Liver (tissue), 9 donors: Measurements from ENCODE around the gene PON3. TPM values are rescaled to one million over a fixed set of nuclear protein-coding genes. Genes with fewer than 3 reads are reported as not detected.

ENCODE experiments used
- DNase-seq: peaks from one replicate; pipeline ENCODE4 v3.0.0-alpha.2; 2017; ENCODE audit warnings: low spot score
- H3K27ac ChIP-seq, 2 donors: one replicate each; pipeline ENCODE4 v1.7.0; 2013; ENCODE audit warnings: inconsistent platforms in 2 of 2, low read length in 2 of 2, control low read depth in 1 of 2, low read depth in 1 of 2, mild to moderate bottlenecking in 1 of 2
- H3K27me3 ChIP-seq, 4 donors: one replicate each; pipeline versions ENCODE4 v1.6.1 to v1.7.0; 2013; ENCODE audit warnings: low read length in 3 of 4, inconsistent platforms in 1 of 4, mild to moderate bottlenecking in 1 of 4, moderate library complexity in 1 of 4; ENCODE audit not compliant: control insufficient read depth in 4 of 4, insufficient read depth in 4 of 4
- H3K36me3 ChIP-seq, 4 donors: one replicate each; pipeline versions ENCODE4 v1.6.1 to v1.7.0; 2013; ENCODE audit warnings: low read length in 3 of 4, mild to moderate bottlenecking in 3 of 4, low read depth in 1 of 4, moderate library complexity in 1 of 4; ENCODE audit not compliant: control insufficient read depth in 4 of 4, insufficient read depth in 3 of 4
- H3K4me1 ChIP-seq, 4 donors: one replicate each; pipeline versions ENCODE4 v1.6.1 to v1.7.0; 2013; ENCODE audit warnings: low read length in 3 of 4, mild to moderate bottlenecking in 3 of 4, moderate library complexity in 1 of 4; ENCODE audit not compliant: control insufficient read depth in 4 of 4, insufficient read depth in 4 of 4
- H3K4me3 ChIP-seq, 3 donors: one replicate each; pipeline versions ENCODE4 v1.6.1 to v1.7.0; 2013; ENCODE audit warnings: low read length in 3 of 3, control low read depth in 1 of 3, low read depth in 1 of 3, mild to moderate bottlenecking in 1 of 3
- H3K9ac ChIP-seq, 2 donors: one replicate each; pipeline ENCODE4 v1.7.0; 2013; ENCODE audit warnings: low read length in 2 of 2, mild to moderate bottlenecking in 2 of 2, moderate library complexity in 2 of 2, control low read depth in 1 of 2, low read depth in 1 of 2
- H3K9me3 ChIP-seq, 4 donors: one replicate each; pipeline versions ENCODE4 v1.6.1 to v1.7.0; 2013; ENCODE audit warnings: low read length in 3 of 4; ENCODE audit not compliant: control insufficient read depth in 4 of 4
- EGR1 ChIP-seq, 2 donors: IDR thresholded peaks; 2 replicates each; pipeline ENCODE4 v1.6.1; 2016 to 2018; ENCODE audit warnings: antibody characterized with exemption in 2 of 2, low read depth in 2 of 2
- FOXA1 ChIP-seq: IDR thresholded peaks from 2 replicates; pipeline ENCODE4 v1.6.1; 2016; ENCODE audit warnings: antibody characterized with exemption
- GABPA ChIP-seq, 2 donors: IDR thresholded peaks in 1 of 2; conservative IDR thresholded peaks in 1 of 2; 2 replicates each; pipeline ENCODE4 v1.6.1; 2016; ENCODE audit warnings: antibody characterized with exemption in 2 of 2, mild to moderate bottlenecking in 1 of 2, moderate library complexity in 1 of 2
- HNF4A ChIP-seq, 2 donors: conservative IDR thresholded peaks; 2 replicates each; pipeline ENCODE4 v1.6.1; 2016; ENCODE audit warnings: antibody characterized with exemption in 2 of 2, mild to moderate bottlenecking in 2 of 2
- HNF4G ChIP-seq: IDR thresholded peaks from 2 replicates; pipeline ENCODE4 v1.6.1; 2016; ENCODE audit warnings: antibody characterized with exemption
- JUND ChIP-seq, 2 donors: IDR thresholded peaks; 2 replicates each; pipeline ENCODE4 v1.6.1; 2016; ENCODE audit warnings: antibody characterized with exemption in 2 of 2
- NR2F2 ChIP-seq: IDR thresholded peaks from 2 replicates; pipeline ENCODE4 v1.6.1; 2016; ENCODE audit warnings: antibody characterized with exemption
- RAD21 ChIP-seq, 2 donors: IDR thresholded peaks; 2 replicates each; pipeline ENCODE4 v1.6.1; 2016; ENCODE audit warnings: antibody characterized with exemption in 2 of 2, mild to moderate bottlenecking in 2 of 2
- RXRA ChIP-seq, 2 donors: IDR thresholded peaks; 2 replicates each; pipeline ENCODE4 v1.6.1; 2017 to 2018; ENCODE audit warnings: antibody characterized with exemption in 2 of 2, mild to moderate bottlenecking in 1 of 2
- SP1 ChIP-seq: IDR thresholded peaks from 2 replicates; pipeline ENCODE4 v1.6.1; 2018; ENCODE audit warnings: antibody characterized with exemption, mild to moderate bottlenecking
- YY1 ChIP-seq: IDR thresholded peaks from 2 replicates; pipeline ENCODE4 v1.6.1; 2016; ENCODE audit warnings: antibody characterized with exemption, mild to moderate bottlenecking
- ZBTB33 ChIP-seq: IDR thresholded peaks from 2 replicates; pipeline ENCODE4 v1.6.1; 2016; ENCODE audit warnings: antibody characterized with exemption
- WGBS: extraction: QIAGEN DNeasy Blood & Tissue Kit; methylation state at CpG from one replicate; pipeline ENCODE4 v1.1.7; 2013; 5-methylcytosine and 5-hydroxymethylcytosine counted together
- polyA plus RNA-seq, 2 donors: library from polyadenylated mRNA; stranded (reverse) in 1 of 2; unstranded in 1 of 2; fragments of 200-250 nt in 1 of 2; fragments of >200 nt in 1 of 2; fragmentation: Nextera tagmentation in 1 of 2; extraction: Ambion mirVana in 1 of 2; gene quantifications; one replicate each; pipeline versions ENCODE4 v1.2.1 to v1.2.3, GENCODE V29; 2013 to 2015
- total RNA-seq, 2 donors: library from RNA; depleted of rRNA; stranded (reverse); fragments of >200 nt; gene quantifications; one replicate each; pipeline ENCODE4 v1.2.3, GENCODE V29; 2014
- TF ChIP-seq, protein P1 (sequence below): IDR thresholded peaks from 2 replicates; pipeline ENCODE4 v1.6.1; 2016; ENCODE audit warnings: antibody characterized with exemption, mild to moderate bottlenecking
- TF ChIP-seq, protein P2 (sequence below): IDR thresholded peaks from 2 replicates; pipeline ENCODE4 v1.6.1; 2016; ENCODE audit warnings: antibody characterized with exemption
- TF ChIP-seq, protein P3 (sequence below): fragments of 150-350 bp; IDR thresholded peaks from 2 replicates; pipeline ENCODE4 v1.5.1; 2017; ENCODE audit warnings: improper control_type of control experiment, low read depth, low read length; ENCODE audit not compliant: missing input control
- donor health status: healthy.
- donor health status: healthy.
- donor health status: healthy.
- donor health status: healthy.
- donor health status: healthy.

Gene PON3
- total and polyA plus RNA-seq, 4 donors = 60.0 to 476 (median 247) TPM

DNA sequence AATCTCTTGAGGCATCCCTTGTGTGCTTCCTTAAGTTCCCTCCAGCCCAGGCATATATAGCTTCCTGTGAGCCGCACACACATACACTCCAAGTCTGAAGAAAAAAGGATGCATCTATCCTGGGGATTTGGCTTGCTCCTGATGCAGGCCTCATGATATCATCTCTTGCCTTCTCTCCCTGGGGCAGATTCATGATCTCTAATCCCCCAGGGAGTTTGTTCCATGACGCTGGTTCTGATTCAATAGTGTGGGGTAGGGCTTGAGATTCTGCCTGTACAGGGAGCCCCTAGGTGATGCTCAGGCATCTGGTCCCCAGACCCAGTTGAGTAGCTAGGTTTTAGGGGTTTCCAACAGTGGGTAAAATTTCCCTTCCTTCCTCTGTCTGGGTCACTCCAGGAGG, 73.3 kb downstream of the PON3 start:
- Histone ChIP-seq H3K4me1 (peaks cover 2 to 46% (median 39%) of the 10 kb centered on the region in 4 donors), H3K36me3 (no peaks in the 10 kb centered on the region), H3K4me3 (peak overlapping the region; percentile 43 to 88 (median 61)), H3K27ac (peak overlapping the region; percentile 75 to 82), H3K9me3 (no peaks in the 10 kb centered on the region), H3K27me3 (no peaks in the 10 kb centered on the region), H3K9ac (peak overlapping the region; percentile 67 to 91)
- no peak for DNase-seq
- TF ChIP-seq SP1 (no peak), EGR1 (IDR thresholded peaks at IDR 0.05; ENCODE audit: low read depth in 2 of 2) (peak in 1 of 2 donors; percentile 24), HNF4G (peak; percentile 5)
- 27% methylated on average over 2 of the region's 2 CpGs for WGBS

GRCh38 chr7:95322396-95322795, 73.8 kb downstream of the PON3 start:
- H3K4me1 ChIP-seq = peaks cover 2 to 48% (median 43%) of the 10 kb centered on the region in 4 donors
- peak overlapping the region; percentile 75 to 82 for H3K27ac ChIP-seq
- H3K4me3 ChIP-seq = peak overlapping the region; percentile 43 to 88 (median 61)
- WGBS = 28% methylated on average over 8 of the region's 8 CpGs
- TF ChIP-seq EGR1 (IDR thresholded peaks at IDR 0.05; ENCODE audit: low read depth in 2 of 2) (no peak), RXRA (IDR thresholded peaks at IDR 0.05) (no peak), RAD21 (IDR thresholded peaks at IDR 0.05) (no peak), JUND (IDR thresholded peaks at IDR 0.05) (no peak), NR2F2 (no peak), GABPA (IDR thresholded peaks at IDR 0.05 in 1 of 2, conservative IDR thresholded peaks at IDR 0.05 in 1 of 2) (no peak)
- H3K9ac ChIP-seq = peak overlapping the region; percentile 67 to 91
- DNase-seq = no peak
- H3K9me3 ChIP-seq = no peaks in the 10 kb centered on the region
- H3K27me3 ChIP-seq = no peaks in the 10 kb centered on the region
- H3K36me3 ChIP-seq = no peaks in the 10 kb centered on the region

DNA sequence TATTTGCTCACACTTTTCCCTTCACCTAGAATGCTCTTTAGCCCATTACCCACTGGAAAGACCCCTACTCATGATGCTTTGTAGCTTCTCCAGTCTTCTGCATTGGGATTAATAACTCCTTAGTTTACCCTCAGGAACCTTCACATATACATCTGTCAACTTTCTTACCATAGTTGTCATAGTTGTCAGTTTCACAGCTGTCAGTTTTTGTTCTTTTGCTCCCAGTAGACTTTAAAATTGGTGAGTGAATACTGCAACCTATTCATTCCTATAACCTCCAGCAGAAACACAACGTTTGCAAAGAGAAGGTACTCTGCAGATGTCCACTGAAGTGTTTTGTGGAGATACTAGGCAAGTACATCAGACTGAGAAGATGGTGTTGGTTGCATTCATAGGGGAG, 74.5 kb downstream of the PON3 start:
- no peak for DNase-seq
- Histone ChIP-seq H3K4me3 (peak overlapping the region in 2 of 3 donors; percentile 29 to 33), H3K36me3 (no peaks in the 10 kb centered on the region), H3K9me3 (no peaks in the 10 kb centered on the region), H3K27ac (peak overlapping the region; percentile 2 to 67), H3K9ac (peak overlapping the region in 1 of 2 donors; percentile 43), H3K4me1 (peaks cover 2 to 48% (median 46%) of the 10 kb centered on the region in 4 donors), H3K27me3 (no peaks in the 10 kb centered on the region)
- TF ChIP-seq, protein P1, sequence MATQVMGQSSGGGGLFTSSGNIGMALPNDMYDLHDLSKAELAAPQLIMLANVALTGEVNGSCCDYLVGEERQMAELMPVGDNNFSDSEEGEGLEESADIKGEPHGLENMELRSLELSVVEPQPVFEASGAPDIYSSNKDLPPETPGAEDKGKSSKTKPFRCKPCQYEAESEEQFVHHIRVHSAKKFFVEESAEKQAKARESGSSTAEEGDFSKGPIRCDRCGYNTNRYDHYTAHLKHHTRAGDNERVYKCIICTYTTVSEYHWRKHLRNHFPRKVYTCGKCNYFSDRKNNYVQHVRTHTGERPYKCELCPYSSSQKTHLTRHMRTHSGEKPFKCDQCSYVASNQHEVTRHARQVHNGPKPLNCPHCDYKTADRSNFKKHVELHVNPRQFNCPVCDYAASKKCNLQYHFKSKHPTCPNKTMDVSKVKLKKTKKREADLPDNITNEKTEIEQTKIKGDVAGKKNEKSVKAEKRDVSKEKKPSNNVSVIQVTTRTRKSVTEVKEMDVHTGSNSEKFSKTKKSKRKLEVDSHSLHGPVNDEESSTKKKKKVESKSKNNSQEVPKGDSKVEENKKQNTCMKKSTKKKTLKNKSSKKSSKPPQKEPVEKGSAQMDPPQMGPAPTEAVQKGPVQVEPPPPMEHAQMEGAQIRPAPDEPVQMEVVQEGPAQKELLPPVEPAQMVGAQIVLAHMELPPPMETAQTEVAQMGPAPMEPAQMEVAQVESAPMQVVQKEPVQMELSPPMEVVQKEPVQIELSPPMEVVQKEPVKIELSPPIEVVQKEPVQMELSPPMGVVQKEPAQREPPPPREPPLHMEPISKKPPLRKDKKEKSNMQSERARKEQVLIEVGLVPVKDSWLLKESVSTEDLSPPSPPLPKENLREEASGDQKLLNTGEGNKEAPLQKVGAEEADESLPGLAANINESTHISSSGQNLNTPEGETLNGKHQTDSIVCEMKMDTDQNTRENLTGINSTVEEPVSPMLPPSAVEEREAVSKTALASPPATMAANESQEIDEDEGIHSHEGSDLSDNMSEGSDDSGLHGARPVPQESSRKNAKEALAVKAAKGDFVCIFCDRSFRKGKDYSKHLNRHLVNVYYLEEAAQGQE = no peak
- no peak for TF ChIP-seq HNF4A (conservative IDR thresholded peaks at IDR 0.05)
- TF ChIP-seq JUND (IDR thresholded peaks at IDR 0.05) = no peak
- WGBS = 29% methylated on average over 1 of the region's 1 CpG

DNA sequence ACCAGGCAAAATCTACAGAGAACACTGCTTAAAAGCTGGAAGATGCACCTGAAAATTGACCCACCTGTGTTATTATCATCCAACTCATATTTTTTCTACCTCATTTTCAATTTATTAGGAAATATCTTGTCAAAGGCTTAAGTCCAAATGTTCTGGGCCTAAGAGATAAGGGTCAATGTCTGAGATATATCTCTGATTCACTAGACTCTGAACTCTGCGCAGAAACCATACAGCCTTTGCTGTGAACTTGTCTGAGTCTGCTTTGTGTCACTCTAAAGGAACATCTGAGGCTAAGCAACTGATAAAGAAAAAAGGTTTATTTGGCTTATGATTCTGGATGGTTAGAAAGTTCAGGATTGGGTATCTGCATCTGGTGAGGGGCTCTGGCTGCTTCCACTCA, 75.5 kb downstream of the PON3 start:
- Histone ChIP-seq H3K27ac (peak overlapping the region; percentile 33 to 67), H3K27me3 (no peaks in the 10 kb centered on the region), H3K9me3 (no peaks in the 10 kb centered on the region), H3K4me1 (peaks cover 2 to 57% (median 51%) of the 10 kb centered on the region in 4 donors), H3K36me3 (peaks cover 0 to 3% (median 0%) of the 10 kb centered on the region in 4 donors), H3K9ac (peak overlapping the region; percentile 41 to 43), H3K4me3 (peak overlapping the region in 2 of 3 donors; percentile 4 to 33)
- WGBS = 46% methylated on average over 1 of the region's 1 CpG
- DNase-seq = no peak
- no peak for TF ChIP-seq NR2F2
- TF ChIP-seq HNF4A (conservative IDR thresholded peaks at IDR 0.05) = peak; percentile 94 to 95
- TF ChIP-seq, protein P2, sequence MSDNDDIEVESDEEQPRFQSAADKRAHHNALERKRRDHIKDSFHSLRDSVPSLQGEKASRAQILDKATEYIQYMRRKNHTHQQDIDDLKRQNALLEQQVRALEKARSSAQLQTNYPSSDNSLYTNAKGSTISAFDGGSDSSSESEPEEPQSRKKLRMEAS = peak; percentile 19
- TF ChIP-seq YY1 = peak; percentile 39
- peak in 1 of 2 donors; percentile 24 for TF ChIP-seq RAD21 (IDR thresholded peaks at IDR 0.05)
- no peak for TF ChIP-seq GABPA (IDR thresholded peaks at IDR 0.05 in 1 of 2, conservative IDR thresholded peaks at IDR 0.05 in 1 of 2)
- no peak for TF ChIP-seq FOXA1
- TF ChIP-seq, protein P3, sequence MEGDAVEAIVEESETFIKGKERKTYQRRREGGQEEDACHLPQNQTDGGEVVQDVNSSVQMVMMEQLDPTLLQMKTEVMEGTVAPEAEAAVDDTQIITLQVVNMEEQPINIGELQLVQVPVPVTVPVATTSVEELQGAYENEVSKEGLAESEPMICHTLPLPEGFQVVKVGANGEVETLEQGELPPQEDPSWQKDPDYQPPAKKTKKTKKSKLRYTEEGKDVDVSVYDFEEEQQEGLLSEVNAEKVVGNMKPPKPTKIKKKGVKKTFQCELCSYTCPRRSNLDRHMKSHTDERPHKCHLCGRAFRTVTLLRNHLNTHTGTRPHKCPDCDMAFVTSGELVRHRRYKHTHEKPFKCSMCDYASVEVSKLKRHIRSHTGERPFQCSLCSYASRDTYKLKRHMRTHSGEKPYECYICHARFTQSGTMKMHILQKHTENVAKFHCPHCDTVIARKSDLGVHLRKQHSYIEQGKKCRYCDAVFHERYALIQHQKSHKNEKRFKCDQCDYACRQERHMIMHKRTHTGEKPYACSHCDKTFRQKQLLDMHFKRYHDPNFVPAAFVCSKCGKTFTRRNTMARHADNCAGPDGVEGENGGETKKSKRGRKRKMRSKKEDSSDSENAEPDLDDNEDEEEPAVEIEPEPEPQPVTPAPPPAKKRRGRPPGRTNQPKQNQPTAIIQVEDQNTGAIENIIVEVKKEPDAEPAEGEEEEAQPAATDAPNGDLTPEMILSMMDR = no peak
- no peak for TF ChIP-seq ZBTB33
